DOHH2 (cell line): Measurements from ENCODE around the gene ERN1.

Source experiments
- EZH2phosphoT487 ChIP-seq: fragments of 200-600 bp; sonication (generic); IDR thresholded peaks from 2 replicates; pipeline ENCODE4 v1.6.1; 2017; ENCODE audit warnings: borderline replicate concordance, mild to moderate bottlenecking, antibody characterized with exemption, low read length, moderate library complexity, mixed read lengths
- TF ChIP-seq, protein P1 (sequence below): fragments of 200-600 bp; sonication (generic); IDR thresholded peaks from one replicate; pipeline ENCODE4 v1.5.1; 2014; ENCODE audit warnings: antibody characterized with exemption, mild to moderate bottlenecking, low read depth, low read length; ENCODE audit not compliant: poor library complexity, severe bottlenecking

DNA sequence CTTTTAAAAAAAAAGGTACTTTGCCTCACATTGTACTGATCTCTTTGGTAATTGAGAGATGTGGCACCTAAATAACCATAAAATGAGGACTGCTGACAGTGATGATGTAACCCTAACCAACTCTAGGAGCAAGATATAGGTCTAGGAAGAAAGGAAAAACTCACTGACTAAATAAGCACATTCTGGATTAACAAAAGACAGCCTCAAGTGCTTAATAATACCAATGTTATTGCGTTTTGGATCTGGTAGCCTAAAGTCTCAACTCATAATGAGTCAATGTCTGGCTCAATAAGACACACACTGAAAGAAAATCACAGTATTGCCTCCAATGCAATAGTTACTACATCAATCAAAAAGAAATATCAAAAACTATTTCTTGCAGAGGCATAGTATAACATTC is 3.0 kb downstream of the ERN1 start:
- TF ChIP-seq, protein P1, sequence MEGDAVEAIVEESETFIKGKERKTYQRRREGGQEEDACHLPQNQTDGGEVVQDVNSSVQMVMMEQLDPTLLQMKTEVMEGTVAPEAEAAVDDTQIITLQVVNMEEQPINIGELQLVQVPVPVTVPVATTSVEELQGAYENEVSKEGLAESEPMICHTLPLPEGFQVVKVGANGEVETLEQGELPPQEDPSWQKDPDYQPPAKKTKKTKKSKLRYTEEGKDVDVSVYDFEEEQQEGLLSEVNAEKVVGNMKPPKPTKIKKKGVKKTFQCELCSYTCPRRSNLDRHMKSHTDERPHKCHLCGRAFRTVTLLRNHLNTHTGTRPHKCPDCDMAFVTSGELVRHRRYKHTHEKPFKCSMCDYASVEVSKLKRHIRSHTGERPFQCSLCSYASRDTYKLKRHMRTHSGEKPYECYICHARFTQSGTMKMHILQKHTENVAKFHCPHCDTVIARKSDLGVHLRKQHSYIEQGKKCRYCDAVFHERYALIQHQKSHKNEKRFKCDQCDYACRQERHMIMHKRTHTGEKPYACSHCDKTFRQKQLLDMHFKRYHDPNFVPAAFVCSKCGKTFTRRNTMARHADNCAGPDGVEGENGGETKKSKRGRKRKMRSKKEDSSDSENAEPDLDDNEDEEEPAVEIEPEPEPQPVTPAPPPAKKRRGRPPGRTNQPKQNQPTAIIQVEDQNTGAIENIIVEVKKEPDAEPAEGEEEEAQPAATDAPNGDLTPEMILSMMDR, result no peak
- no peak for TF ChIP-seq EZH2phosphoT487
